ENCODE data around the gene ARID3B. TPM values are rescaled to one million over a fixed set of nuclear protein-coding genes. Genes with fewer than 3 reads are reported as not detected.

Gene ARID3B
- total and polyA plus RNA-seq, 3 donors from 2014 or later: 50.3 to 58.1 (median 53.7) TPM

DNA sequence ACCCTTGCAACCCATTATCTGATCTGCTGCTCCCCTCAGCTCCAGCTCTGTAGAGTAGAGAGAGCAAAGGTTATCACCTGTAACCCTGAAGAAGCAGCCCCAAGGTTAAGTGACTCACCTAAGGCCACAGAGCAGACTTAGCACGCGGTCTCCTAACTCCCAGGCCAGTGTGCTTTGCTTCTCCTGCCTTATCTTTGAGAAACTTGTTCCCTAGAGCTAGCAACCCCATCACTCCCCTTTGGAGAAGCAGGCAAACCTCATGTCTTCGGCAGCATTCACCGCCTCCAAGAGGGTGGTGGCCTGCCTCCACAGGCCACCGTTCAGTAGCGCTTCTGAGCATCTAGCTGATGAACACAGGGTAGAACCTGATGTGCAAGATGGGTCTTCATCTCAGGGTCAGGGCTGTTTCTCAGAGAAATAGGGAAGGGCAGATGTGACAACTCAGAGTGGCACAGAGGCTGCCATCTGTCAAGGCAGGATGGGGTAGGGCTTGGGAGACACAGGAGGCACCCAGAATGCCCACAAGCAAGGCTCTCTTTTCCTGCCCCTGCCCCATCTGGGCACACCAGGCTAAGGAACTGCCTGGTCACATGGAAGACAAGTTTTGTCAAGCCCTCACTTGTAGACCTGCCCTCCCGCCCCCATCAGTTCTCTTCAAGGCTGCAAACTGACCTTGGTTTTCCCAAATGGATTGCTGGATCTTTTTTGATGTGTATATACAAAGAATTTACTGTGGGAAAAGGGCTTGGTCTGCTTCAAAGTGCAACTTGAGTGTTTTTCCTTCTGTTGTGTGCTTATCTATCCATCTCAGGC, 39.7 kb downstream of the ARID3B start:
- no peak overlapping the region for H3K4me3 ChIP-seq
- WGBS, 2 donors: 79% methylated on average over 7 of the region's 7 CpGs
- intact Hi-C loops (cut with DNase I; ENCODE audit: low total_unique reads): no loop called here
- TF ChIP-seq, protein P1, sequence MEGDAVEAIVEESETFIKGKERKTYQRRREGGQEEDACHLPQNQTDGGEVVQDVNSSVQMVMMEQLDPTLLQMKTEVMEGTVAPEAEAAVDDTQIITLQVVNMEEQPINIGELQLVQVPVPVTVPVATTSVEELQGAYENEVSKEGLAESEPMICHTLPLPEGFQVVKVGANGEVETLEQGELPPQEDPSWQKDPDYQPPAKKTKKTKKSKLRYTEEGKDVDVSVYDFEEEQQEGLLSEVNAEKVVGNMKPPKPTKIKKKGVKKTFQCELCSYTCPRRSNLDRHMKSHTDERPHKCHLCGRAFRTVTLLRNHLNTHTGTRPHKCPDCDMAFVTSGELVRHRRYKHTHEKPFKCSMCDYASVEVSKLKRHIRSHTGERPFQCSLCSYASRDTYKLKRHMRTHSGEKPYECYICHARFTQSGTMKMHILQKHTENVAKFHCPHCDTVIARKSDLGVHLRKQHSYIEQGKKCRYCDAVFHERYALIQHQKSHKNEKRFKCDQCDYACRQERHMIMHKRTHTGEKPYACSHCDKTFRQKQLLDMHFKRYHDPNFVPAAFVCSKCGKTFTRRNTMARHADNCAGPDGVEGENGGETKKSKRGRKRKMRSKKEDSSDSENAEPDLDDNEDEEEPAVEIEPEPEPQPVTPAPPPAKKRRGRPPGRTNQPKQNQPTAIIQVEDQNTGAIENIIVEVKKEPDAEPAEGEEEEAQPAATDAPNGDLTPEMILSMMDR (IDR thresholded peaks at IDR 0.05): no peak
- TF ChIP-seq POLR2A (IDR thresholded peaks at IDR 0.05): no peak
- no peaks in the 10 kb centered on the region for H3K27me3 ChIP-seq
- H3K4me1 ChIP-seq: no peaks in the 10 kb centered on the region
- H3K27ac ChIP-seq: no peak overlapping the region
- no peak for DNase-seq
- no peaks in the 10 kb centered on the region for H3K36me3 ChIP-seq (ENCODE audit: low read depth, missing control alignments)
- H3K9me3 ChIP-seq: no peaks in the 10 kb centered on the region

DNA sequence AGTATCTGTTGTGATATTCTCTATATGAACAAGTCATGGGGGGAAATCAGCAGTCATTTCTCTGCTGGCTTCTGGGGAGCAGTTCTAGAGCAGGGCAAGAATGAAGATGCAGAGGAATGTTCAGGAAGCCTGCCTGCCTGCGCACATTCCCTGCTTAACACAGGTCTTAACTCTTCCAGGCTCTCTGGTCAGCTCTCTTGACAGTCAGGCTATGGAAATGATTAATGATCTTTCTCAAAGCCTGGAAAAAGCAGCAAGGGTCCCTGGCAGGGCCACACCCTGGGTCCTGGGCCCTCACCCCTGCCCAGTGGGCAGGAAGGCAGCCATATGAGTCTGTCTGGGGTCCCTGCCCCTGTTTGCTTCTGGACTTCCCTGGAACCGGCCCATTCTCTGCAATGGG, 43.2 kb downstream of the ARID3B start:
- WGBS, 2 donors: 85 to 92% methylated on average over 2 of the region's 2 CpGs
- no peaks in the 10 kb centered on the region for H3K9me3 ChIP-seq
- TF ChIP-seq, protein P1 (IDR thresholded peaks at IDR 0.05): no peak
- TF ChIP-seq POLR2A (IDR thresholded peaks at IDR 0.05): no peak
- intact Hi-C loops (cut with DNase I; ENCODE audit: low total_unique reads): no loop called here
- H3K27me3 ChIP-seq: no peaks in the 10 kb centered on the region
- DNase-seq: no peak
- no peak overlapping the region for H3K4me3 ChIP-seq
- H3K4me1 ChIP-seq: no peaks in the 10 kb centered on the region
- H3K27ac ChIP-seq: no peak overlapping the region
- no peaks in the 10 kb centered on the region for H3K36me3 ChIP-seq (ENCODE audit: low read depth, missing control alignments)

DNA sequence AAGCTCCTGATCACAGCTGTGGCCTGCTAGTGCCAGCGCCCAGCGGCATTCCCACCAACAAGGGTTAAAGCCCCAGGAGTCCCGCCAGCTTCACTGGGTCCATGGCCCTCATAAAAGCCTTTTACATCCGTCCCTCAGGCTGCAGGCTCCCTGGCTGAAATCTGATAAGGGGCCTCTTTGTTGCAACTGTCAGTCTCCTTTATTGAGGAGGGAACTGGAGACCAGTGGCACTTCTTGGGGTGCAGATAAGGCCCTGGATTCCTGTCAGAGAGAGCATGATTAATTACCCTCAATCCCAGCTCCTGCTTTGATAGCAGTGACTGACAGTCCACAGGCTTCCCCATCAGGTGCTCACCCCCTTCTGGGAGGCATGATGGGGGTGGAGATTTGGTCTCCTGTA, 43.8 kb downstream of the ARID3B start:
- Histone ChIP-seq H3K27ac (no peak overlapping the region), H3K9me3 (no peaks in the 10 kb centered on the region), H3K4me1 (no peaks in the 10 kb centered on the region), H3K27me3 (no peaks in the 10 kb centered on the region), H3K36me3 (ENCODE audit: low read depth, missing control alignments) (no peaks in the 10 kb centered on the region), H3K4me3 (no peak overlapping the region)
- no peak for DNase-seq
- 79 to 83% methylated on average over 1 to 4 of the region's 4 CpGs for WGBS, 2 donors
- intact Hi-C loops (cut with DNase I; ENCODE audit: low total_unique reads): no loop called here
- no peak for TF ChIP-seq POLR2A (IDR thresholded peaks at IDR 0.05)
- TF ChIP-seq, protein P1 (IDR thresholded peaks at IDR 0.05): no peak

DNA sequence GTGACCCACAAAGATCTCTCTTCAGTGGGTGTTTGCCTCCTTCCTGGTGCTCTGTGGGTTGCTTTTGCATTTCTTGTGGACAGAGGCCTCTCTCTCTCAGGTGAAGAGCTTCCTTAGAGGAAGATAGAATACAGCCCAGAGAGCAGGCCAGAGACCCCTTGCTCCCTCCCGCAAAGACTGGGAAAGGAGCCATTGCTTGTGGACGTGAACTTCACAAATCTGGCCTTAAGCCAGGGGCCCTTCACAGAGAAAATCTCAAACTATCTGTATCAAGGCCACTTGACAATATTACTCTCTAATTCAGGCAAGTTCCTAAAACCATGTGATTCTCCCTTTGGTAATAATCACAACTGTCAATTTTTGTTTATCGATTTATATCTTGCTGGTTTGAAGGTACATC, 44.2 kb downstream of the ARID3B start:
- WGBS, 2 donors: 46 to 58% methylated on average over 3 of the region's 3 CpGs
- no peaks in the 10 kb centered on the region for H3K36me3 ChIP-seq (ENCODE audit: low read depth, missing control alignments)
- no peak overlapping the region for H3K27ac ChIP-seq
- intact Hi-C loops (cut with DNase I; ENCODE audit: low total_unique reads): no loop called here
- no peak for DNase-seq
- no peaks in the 10 kb centered on the region for H3K4me1 ChIP-seq
- no peak overlapping the region for H3K4me3 ChIP-seq
- no peaks in the 10 kb centered on the region for H3K9me3 ChIP-seq
- TF ChIP-seq POLR2A (IDR thresholded peaks at IDR 0.05): no peak
- TF ChIP-seq, protein P1 (IDR thresholded peaks at IDR 0.05): no peak
- no peaks in the 10 kb centered on the region for H3K27me3 ChIP-seq

DNA sequence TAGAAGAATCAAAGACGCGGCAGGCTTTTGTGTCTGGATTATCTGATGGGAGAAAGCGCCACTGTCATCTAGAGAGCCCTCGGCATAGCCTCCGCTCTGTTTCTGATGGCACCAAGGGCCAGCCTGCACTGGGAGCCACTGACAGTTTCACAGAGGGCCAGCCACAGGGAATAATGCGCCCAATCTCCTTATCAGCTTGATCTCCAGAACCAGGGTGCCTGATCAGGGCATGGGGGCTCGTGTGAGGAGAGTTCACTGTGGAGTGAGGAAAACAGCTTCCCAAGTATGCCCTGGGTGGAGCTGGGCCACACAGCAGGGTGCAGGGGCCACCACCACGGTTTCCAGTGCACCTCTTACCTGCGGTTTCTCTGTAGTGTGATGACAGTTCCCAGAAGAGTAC, 44.8 kb downstream of the ARID3B start:
- Histone ChIP-seq H3K27me3 (no peaks in the 10 kb centered on the region), H3K9me3 (no peaks in the 10 kb centered on the region), H3K4me1 (no peaks in the 10 kb centered on the region), H3K27ac (no peak overlapping the region), H3K36me3 (ENCODE audit: low read depth, missing control alignments) (no peaks in the 10 kb centered on the region), H3K4me3 (no peak overlapping the region)
- DNase-seq: no peak
- TF ChIP-seq, protein P1 (IDR thresholded peaks at IDR 0.05): no peak
- TF ChIP-seq POLR2A (IDR thresholded peaks at IDR 0.05): no peak
- intact Hi-C loops (cut with DNase I; ENCODE audit: low total_unique reads): no loop called here
- 94% methylated on average over 8 to 9 of the region's 9 CpGs for whole genome bisulfite sequencing, 2 donors

Data from testis (tissue), 3 donors.